Neural progenitor cell (in vitro differentiated cells): ENCODE measurements around the gene DUSP11. TPM values are rescaled to one million over a fixed set of nuclear protein-coding genes. Genes with fewer than 3 reads are reported as not detected.
"Not testable (repeated sequence)": the region's sequence is repeated elsewhere in the genome, so short reads cannot be mapped to it uniquely, and the experiment has no call there.

Experiments used
- DNase-seq: peaks from one replicate; pipeline ENCODE4 v3.0.0-alpha.2; 2016; ENCODE audit warnings: low spot score
- H2AFZ ChIP-seq: fragments of 200-600 bp; sonication (generic); replicated peaks from 2 replicates; pipeline ENCODE4 v1.6.1; 2016; ENCODE audit warnings: antibody characterized with exemption
- H3F3A ChIP-seq: fragments of 200-600 bp; sonication (generic); 2 replicates; pipeline ENCODE4 v1.6.1; 2016; ENCODE audit warnings: antibody characterized with exemption, low read depth
- H3K27ac ChIP-seq: fragments of 200-600 bp; sonication (generic); 2 replicates; pipeline ENCODE4 v1.5.1; 2016; ENCODE audit warnings: mild to moderate bottlenecking
- H3K27me3 ChIP-seq: fragments of 200-600 bp; sonication (generic); 2 replicates; pipeline ENCODE4 v1.6.1; 2016; ENCODE audit warnings: mild to moderate bottlenecking, moderate library complexity
- H3K36me3 ChIP-seq: fragments of 200-600 bp; sonication (generic); 2 replicates; pipeline ENCODE4 v1.5.1; 2016
- H3K4me1 ChIP-seq: fragments of 200-600 bp; sonication (generic); 2 replicates; pipeline ENCODE4 v1.6.1; 2016; ENCODE audit warnings: mixed run types
- H3K4me2 ChIP-seq: fragments of 200-600 bp; sonication (generic); 2 replicates; pipeline ENCODE4 v1.6.1; 2016
- H3K4me3 ChIP-seq: fragments of 200-600 bp; sonication (generic); 2 replicates; pipeline ENCODE4 v1.5.1; 2016
- H3K79me2 ChIP-seq: fragments of 200-600 bp; sonication (generic); 2 replicates; pipeline ENCODE4 v1.6.1; 2016; ENCODE audit warnings: low read depth
- H3K9ac ChIP-seq: fragments of 200-600 bp; sonication (generic); 2 replicates; pipeline ENCODE4 v1.6.1; 2016
- H3K9me3 ChIP-seq: fragments of 200-600 bp; sonication (generic); 2 replicates; pipeline ENCODE4 v1.5.1; 2016; ENCODE audit warnings: low read depth
- H4K20me1 ChIP-seq: fragments of 200-600 bp; sonication (generic); 2 replicates; pipeline ENCODE4 v1.6.1; 2016; ENCODE audit warnings: low read depth
- H3K27ac Mint-ChIP-seq: 3 replicates; pipeline ENCODE4 v1.8.0; 2021; ENCODE audit warnings: mixed read lengths
- H3K27me3 Mint-ChIP-seq: 2 replicates; pipeline ENCODE4 v1.8.0; 2022; ENCODE audit warnings: low read depth, mild to moderate bottlenecking, inconsistent platforms, moderate library complexity, mixed read lengths; ENCODE audit not compliant: insufficient read depth
- H3K36me3 Mint-ChIP-seq: 3 replicates; pipeline ENCODE4 v1.8.0; 2021; ENCODE audit warnings: mixed read lengths
- H3K4me1 Mint-ChIP-seq: 3 replicates; pipeline ENCODE4 v1.8.0; 2021; ENCODE audit warnings: mixed read lengths
- H3K4me3 Mint-ChIP-seq: 3 replicates; pipeline ENCODE4 v1.8.0; 2021; ENCODE audit warnings: mild to moderate bottlenecking, moderate library complexity, mixed read lengths
- H3K9me3 Mint-ChIP-seq: 3 replicates; pipeline ENCODE4 v1.8.0; 2020; ENCODE audit warnings: mixed read lengths
- CTCF ChIP-seq: fragments of 200-600 bp; sonication (generic); IDR thresholded peaks from 2 replicates; pipeline ENCODE4 v1.5.1; 2017; ENCODE audit warnings: antibody characterized with exemption, mild to moderate bottlenecking
- EZH2 ChIP-seq: fragments of 200-600 bp; sonication (generic); IDR thresholded peaks from 2 replicates; pipeline ENCODE4 v1.6.1; 2017; ENCODE audit warnings: antibody characterized with exemption, mild to moderate bottlenecking, moderate library complexity
- EZH2phosphoT487 ChIP-seq: fragments of 200-600 bp; sonication (generic); IDR thresholded peaks from 2 replicates; pipeline ENCODE4 v1.6.1; 2017; ENCODE audit warnings: antibody characterized with exemption
- total RNA-seq: library from RNA; depleted of rRNA; stranded (reverse); fragments of >200 nt; gene quantifications from 2 replicates; pipeline ENCODE4 v1.2.3, GENCODE V29; 2015; ENCODE audit warnings: low replicate concordance

The DUSP11 gene
- total RNA-seq, 1 donor from 2014 or later = 43.5 TPM

- Histone ChIP-seq H3K27me3 (peaks cover 29% of the 10 kb centered on the region), H3K27ac (no peak overlapping the region), H3K9ac (no peak overlapping the region), H3K9me3 (no peaks in the 10 kb centered on the region), H3K4me3 (no peak overlapping the region), H3K36me3 (no peaks in the 10 kb centered on the region), H3K79me2 (no peaks in the 10 kb centered on the region), H3K4me1 (no peaks in the 10 kb centered on the region), H3K4me2 (no peak overlapping the region), H2AFZ (no peak overlapping the region), H4K20me1 (no peaks in the 10 kb centered on the region), H3F3A (no peaks in the 10 kb centered on the region)
- peaks cover 6% of the 10 kb centered on the region for H3K27me3 Mint-ChIP-seq
- H3K9me3 Mint-ChIP-seq = peaks cover 8% of the 10 kb centered on the region
- no peak for DNase-seq
- H3K36me3 Mint-ChIP-seq = peaks cover 3% of the 10 kb centered on the region
- no peak overlapping the region for H3K27ac Mint-ChIP-seq
- no peak for TF ChIP-seq CTCF
- TF ChIP-seq EZH2 = no peak
- no peaks in the 10 kb centered on the region for H3K4me1 Mint-ChIP-seq
- no peak overlapping the region for H3K4me3 Mint-ChIP-seq
These were observed 61.5 kb downstream of the DUSP11 start for GRCh38 chr2:73718421-73718820.

- not testable (repeated sequence) for H3K27ac Mint-ChIP-seq, H3K9me3 ChIP-seq, H3K36me3 ChIP-seq, H2AFZ ChIP-seq, H3K4me1 Mint-ChIP-seq, H3F3A ChIP-seq, H3K79me2 ChIP-seq, H3K9ac ChIP-seq, H3K4me1 ChIP-seq, DNase-seq, H3K4me2 ChIP-seq, H3K27ac ChIP-seq, H4K20me1 ChIP-seq, H3K9me3 Mint-ChIP-seq, H3K36me3 Mint-ChIP-seq, H3K4me3 ChIP-seq, H3K27me3 Mint-ChIP-seq
- H3K27me3 ChIP-seq = peaks cover 33% of the 10 kb centered on the region
- peak overlapping the region; percentile 48 for H3K4me3 Mint-ChIP-seq
These were observed 62.2 kb downstream of the DUSP11 start for GRCh38 chr2:73717695-73718094.

GRCh38 chr2:73717251-73717606 lies 62.7 kb downstream of the DUSP11 start:
- H3K27me3 Mint-ChIP-seq = peaks cover 9% of the 10 kb centered on the region
- no peaks in the 10 kb centered on the region for H3K36me3 ChIP-seq
- peaks cover 37% of the 10 kb centered on the region for H3K27me3 ChIP-seq
- peaks cover 3% of the 10 kb centered on the region for H3K36me3 Mint-ChIP-seq
- H3K9ac ChIP-seq = no peak overlapping the region
- H3K9me3 Mint-ChIP-seq = peaks cover 6% of the 10 kb centered on the region
- H3K9me3 ChIP-seq = no peaks in the 10 kb centered on the region
- H3K4me3 Mint-ChIP-seq = no peak overlapping the region
- DNase-seq = no peak
- no peaks in the 10 kb centered on the region for H3K79me2 ChIP-seq
- H2AFZ ChIP-seq = no peak overlapping the region
- no peaks in the 10 kb centered on the region for H3K4me1 ChIP-seq
- no peaks in the 10 kb centered on the region for H3K4me1 Mint-ChIP-seq
- H3K4me3 ChIP-seq = no peak overlapping the region
- no peak overlapping the region for H3K27ac ChIP-seq
- TF ChIP-seq EZH2phosphoT487 (no peak), EZH2 (no peak), CTCF (no peak)
- no peaks in the 10 kb centered on the region for H3F3A ChIP-seq
- no peak overlapping the region for H3K4me2 ChIP-seq
- H3K27ac Mint-ChIP-seq = no peak overlapping the region
- H4K20me1 ChIP-seq = no peaks in the 10 kb centered on the region

GRCh38 chr2:73716543-73717250 lies 63.2 kb downstream of the DUSP11 start:
- H4K20me1 ChIP-seq = no peaks in the 10 kb centered on the region
- H3K4me1 ChIP-seq = no peaks in the 10 kb centered on the region
- H3K36me3 ChIP-seq = no peaks in the 10 kb centered on the region
- Mint-ChIP-seq H3K27ac (no peak overlapping the region), H3K4me3 (no peak overlapping the region), H3K9me3 (peaks cover 8% of the 10 kb centered on the region), H3K4me1 (no peaks in the 10 kb centered on the region), H3K36me3 (peaks cover 3% of the 10 kb centered on the region), H3K27me3 (peaks cover 9% of the 10 kb centered on the region)
- no peak for DNase-seq
- no peaks in the 10 kb centered on the region for H3K79me2 ChIP-seq
- no peaks in the 10 kb centered on the region for H3F3A ChIP-seq
- no peak overlapping the region for H3K4me3 ChIP-seq
- H3K9ac ChIP-seq = no peak overlapping the region
- TF ChIP-seq EZH2 (no peak), EZH2phosphoT487 (no peak), CTCF (no peak)
- no peak overlapping the region for H3K27ac ChIP-seq
- H3K9me3 ChIP-seq = no peaks in the 10 kb centered on the region
- no peak overlapping the region for H3K4me2 ChIP-seq
- H3K27me3 ChIP-seq = peaks cover 43% of the 10 kb centered on the region
- H2AFZ ChIP-seq = no peak overlapping the region
